SK-N-SH (cell line): ENCODE data around the gene FBF1. TPM values are rescaled to one million over a fixed set of nuclear protein-coding genes. Genes with fewer than 3 reads are reported as not detected.
"Not testable (repeated sequence)": the region's sequence is repeated elsewhere in the genome, so short reads cannot be mapped to it uniquely, and the experiment has no call there.

Experiments
- CTCF ChIA-PET: fragments of 300-600, 350-600 bp; formaldehyde crosslinking; extraction: SDS; loops from one replicate; lab custom pipeline; 2021; lab: Yijun Ruan, JAX
- POLR2A ChIA-PET: fragments of 350-600 bp; sonication (Branson Sonifier 250); formaldehyde crosslinking; extraction: SDS; loops from one replicate; lab custom pipeline; 2020; ENCODE audit warnings: antibody characterized with exemption, inconsistent platforms; lab: Yijun Ruan, JAX
- DNase-seq: peaks from one replicate; pipeline ENCODE4 v3.0.0; 2012
- H2AFZ ChIP-seq: fragments of 200-600 bp; sonication (generic); 2 replicates; pipeline ENCODE4 v1.8.1; 2016; ENCODE audit warnings: antibody characterized with exemption, mild to moderate bottlenecking, low read depth
- H3F3A ChIP-seq: fragments of 200-600 bp; sonication (generic); replicated peaks from 2 replicates; pipeline ENCODE3; 2016; ENCODE audit warnings: antibody characterized with exemption, mild to moderate bottlenecking; ENCODE audit not compliant: insufficient read depth
- H3K27ac ChIP-seq, 2 experiments: fragments of 200-500 bp in 1 of 2; fragments of 200-600 bp in 1 of 2; sonication (Bioruptor generic) in 1 of 2; sonication (generic), shearing (Covaris generic) in 1 of 2; 2 replicates each; pipeline versions ENCODE4 v1.5.1 to v1.6.1; 2014 to 2016; ENCODE audit warnings: low read depth in 2 of 2, inconsistent platforms in 1 of 2, low read length in 1 of 2, mild to moderate bottlenecking in 1 of 2, mixed read lengths in 1 of 2
- H3K27me3 ChIP-seq: fragments of 200-600 bp; sonication (generic), shearing (Covaris generic); 2 replicates; pipeline ENCODE4 v1.6.1; 2016; ENCODE audit warnings: mixed run types; ENCODE audit not compliant: insufficient read depth
- H3K36me3 ChIP-seq, 2 experiments: fragments of 200-500 bp in 1 of 2; fragments of 200-600 bp in 1 of 2; sonication (Bioruptor generic) in 1 of 2; sonication (generic) in 1 of 2; replicated peaks in 1 of 2; 2 replicates each; pipeline versions ENCODE3 to v1.5.1; 2014 to 2016; ENCODE audit warnings: low read length in 1 of 2, mild to moderate bottlenecking in 1 of 2; ENCODE audit not compliant: insufficient read depth in 2 of 2, control insufficient read depth in 1 of 2
- H3K4me1 ChIP-seq, 2 experiments: fragments of 200-500 bp in 1 of 2; fragments of 200-600 bp in 1 of 2; sonication (Bioruptor generic) in 1 of 2; sonication (generic), shearing (Covaris generic) in 1 of 2; 2 replicates each; pipeline versions ENCODE4 v1.5.1 to v1.6.1; 2014 to 2016; ENCODE audit warnings: low read depth in 1 of 2, low read length in 1 of 2, mixed run types in 1 of 2; ENCODE audit not compliant: insufficient read depth in 2 of 2, control insufficient read depth in 1 of 2
- H3K4me2 ChIP-seq: fragments of 200-600 bp; sonication (generic), shearing (Covaris generic); 2 replicates; pipeline ENCODE4 v1.6.1; 2017; ENCODE audit warnings: mixed run types
- H3K4me3 ChIP-seq, 2 experiments: fragments of 200-500 bp in 1 of 2; fragments of 200-600 bp in 1 of 2; sonication (Bioruptor generic) in 1 of 2; sonication (generic), shearing (Covaris generic) in 1 of 2; 2 replicates each; pipeline versions ENCODE4 v1.5.1 to v1.8.1; 2014 to 2016; ENCODE audit warnings: low read depth in 2 of 2, inconsistent platforms in 1 of 2, low read length in 1 of 2, mild to moderate bottlenecking in 1 of 2, mixed read lengths in 1 of 2, moderate library complexity in 1 of 2
- H3K79me2 ChIP-seq: fragments of 200-600 bp; sonication (generic); 2 replicates; pipeline ENCODE4 v1.8.1; 2017; ENCODE audit warnings: mild to moderate bottlenecking; ENCODE audit not compliant: insufficient read depth
- H3K9ac ChIP-seq: fragments of 200-600 bp; sonication (generic); 2 replicates; pipeline ENCODE4 v1.6.1; 2017; ENCODE audit warnings: mixed run types
- H3K9me2 ChIP-seq: fragments of 200-600 bp; sonication (generic); 2 replicates; pipeline ENCODE4 v1.6.1; 2017; ENCODE audit warnings: mixed run types
- H3K9me3 ChIP-seq: fragments of 200-600 bp; sonication (generic); 2 replicates; pipeline ENCODE4 v1.6.1; 2017; ENCODE audit warnings: mixed run types, mild to moderate bottlenecking, moderate library complexity
- H4K20me1 ChIP-seq: fragments of 200-600 bp; sonication (generic); 2 replicates; pipeline ENCODE4 v1.6.1; 2017; ENCODE audit warnings: mild to moderate bottlenecking, mixed run types; ENCODE audit not compliant: insufficient read depth
- EP300 ChIP-seq, 2 experiments: IDR thresholded peaks; 2 replicates each; pipeline versions ENCODE4 v1.4.0 to v1.6.1; 2012; ENCODE audit warnings: borderline replicate concordance in 1 of 2, low read depth in 1 of 2, low read length in 1 of 2
- EZH2phosphoT487 ChIP-seq: fragments of 200-600 bp; sonication (generic); IDR thresholded peaks from 2 replicates; pipeline ENCODE4 v1.6.1; 2017; ENCODE audit warnings: low read depth, mixed run types, mild to moderate bottlenecking, antibody characterized with exemption, moderate library complexity, borderline replicate concordance
- FOXJ3 ChIP-seq: sonication (generic); formaldehyde crosslinking; IDR thresholded peaks from 2 replicates; pipeline ENCODE4 v1.5.1; 2020; ENCODE audit warnings: mild to moderate bottlenecking, missing genetic modification reagents
- GATA2 ChIP-seq: sonication (generic); formaldehyde crosslinking; IDR thresholded peaks from 2 replicates; pipeline ENCODE4 v1.5.0; 2020; ENCODE audit warnings: mild to moderate bottlenecking, missing genetic modification reagents
- SMC3 ChIP-seq: IDR thresholded peaks from 2 replicates; pipeline ENCODE4 v1.6.1; 2012; ENCODE audit warnings: low read depth, low read length, improper control_type of control experiment
- TEAD4 ChIP-seq: IDR thresholded peaks from 2 replicates; pipeline ENCODE4 v1.4.0; 2012; ENCODE audit warnings: mild to moderate bottlenecking, borderline replicate concordance; ENCODE audit not compliant: insufficient read depth
- YY1 ChIP-seq: IDR thresholded peaks from 2 replicates; pipeline ENCODE4 v1.4.0; 2012; ENCODE audit warnings: low read depth, mild to moderate bottlenecking
- WGBS: methylation state at CpG from one replicate; pipeline ENCODE4 v1.1.6; 2017; ENCODE audit warnings: low lambda C conversion rate; 5-methylcytosine and 5-hydroxymethylcytosine counted together
- polyA plus RNA-seq, 3 experiments: library from polyadenylated mRNA; depleted of rRNA; stranded (reverse); fragments of >200 nt; gene quantifications; 2 replicates each; pipeline ENCODE4 v1.2.3, GENCODE V29; 2012
- TF ChIP-seq, protein P1 (sequence below): IDR thresholded peaks from 2 replicates; pipeline ENCODE4 v1.4.0; 2012; ENCODE audit warnings: low read depth
- TF ChIP-seq, protein P2 (sequence below): fragments of 150-350 bp; IDR thresholded peaks from 2 replicates; pipeline ENCODE4 v1.6.1; 2017; ENCODE audit warnings: antibody characterized with exemption, low read length, low read depth, borderline replicate concordance

The FBF1 gene
- polyA plus RNA-seq, 1 of the 3 experiments (the other 2 are of a cell fraction): 19.0 TPM

DNA sequence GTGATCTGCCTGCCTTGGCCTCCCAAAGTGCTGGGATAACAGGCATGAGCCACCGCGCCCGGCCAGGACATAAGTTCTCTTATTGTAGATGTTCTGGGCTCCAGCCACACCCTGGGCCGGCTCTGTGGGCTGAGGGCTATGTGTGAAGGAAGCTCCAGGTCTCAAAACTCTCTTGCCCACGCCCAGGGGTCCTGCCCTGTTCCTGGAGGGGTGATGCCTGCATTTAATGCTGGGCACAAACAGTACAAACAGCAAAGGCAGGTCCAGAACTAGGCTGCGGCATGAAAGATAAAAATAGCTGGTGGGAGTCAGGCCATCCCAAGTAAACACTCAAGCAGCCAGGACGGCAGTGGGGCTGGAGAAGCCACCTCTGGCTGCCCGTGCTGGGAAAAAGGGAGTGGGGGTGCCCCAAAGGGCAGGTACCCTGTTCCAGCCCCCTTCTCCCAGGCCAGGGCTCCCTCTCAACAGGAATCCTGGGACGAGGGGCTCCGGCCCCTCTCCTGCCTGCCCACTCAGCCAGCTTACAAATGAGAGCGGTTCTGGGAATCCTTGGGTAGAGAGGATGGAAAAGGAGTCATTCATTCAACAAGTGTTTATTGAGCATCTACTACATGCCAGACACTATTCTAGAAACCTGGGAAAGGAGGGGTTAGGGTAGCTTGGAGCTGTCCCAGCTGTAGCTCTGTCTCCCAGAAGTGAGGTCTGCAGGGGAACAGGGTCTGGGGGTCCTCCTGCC lies 67.1 kb downstream of the FBF1 start:
- Histone ChIP-seq H3K4me3 (no peak overlapping the region), H2AFZ (no peak overlapping the region), H3K79me2 (no peaks in the 10 kb centered on the region), H3F3A (peaks cover 21% of the 10 kb centered on the region), H3K36me3 (no peaks in the 10 kb centered on the region), H3K4me1 (peaks cover 32 to 36% of the 10 kb centered on the region in 2 experiments; a peak in 3 of 4 replicates), H4K20me1 (no peaks in the 10 kb centered on the region; the same call in 1 of the 2 replicates), H3K27me3 (no peaks in the 10 kb centered on the region), H3K27ac (no peak overlapping the region), H3K4me2 (no peak overlapping the region), H3K9me2 (no peaks in the 10 kb centered on the region), H3K9me3 (no peaks in the 10 kb centered on the region), H3K9ac (no peak overlapping the region)
- TF ChIP-seq FOXJ3 (CRISPR knock-in tag) (no peak), TEAD4 (no peak), EZH2phosphoT487 (no peak), GATA2 (no peak), YY1 (no peak)
- TF ChIP-seq, protein P1, sequence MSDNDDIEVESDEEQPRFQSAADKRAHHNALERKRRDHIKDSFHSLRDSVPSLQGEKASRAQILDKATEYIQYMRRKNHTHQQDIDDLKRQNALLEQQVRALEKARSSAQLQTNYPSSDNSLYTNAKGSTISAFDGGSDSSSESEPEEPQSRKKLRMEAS: no peak
- TF ChIP-seq, protein P2, sequence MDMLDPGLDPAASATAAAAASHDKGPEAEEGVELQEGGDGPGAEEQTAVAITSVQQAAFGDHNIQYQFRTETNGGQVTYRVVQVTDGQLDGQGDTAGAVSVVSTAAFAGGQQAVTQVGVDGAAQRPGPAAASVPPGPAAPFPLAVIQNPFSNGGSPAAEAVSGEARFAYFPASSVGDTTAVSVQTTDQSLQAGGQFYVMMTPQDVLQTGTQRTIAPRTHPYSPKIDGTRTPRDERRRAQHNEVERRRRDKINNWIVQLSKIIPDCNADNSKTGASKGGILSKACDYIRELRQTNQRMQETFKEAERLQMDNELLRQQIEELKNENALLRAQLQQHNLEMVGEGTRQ: no peak
- ChIA-PET CTCF (interaction anchor here (0.7 to 15.4 kb wide), 10 partner anchors 13 to 131 kb away, joined by 3 to 214 read pairs (median 5); partner anchors contain the start of genes GALK1, TRIM65 and WBP2), POLR2A (interaction anchor here (1.6 kb wide), 2 partner anchors 22 to 105 kb away, joined by 5 read pairs; partner anchors contain the start of genes ACOX1 and TEN1)
- peak; percentile 32 for DNase-seq
- 91% methylated on average over 11 of the region's 11 CpGs for WGBS

DNA sequence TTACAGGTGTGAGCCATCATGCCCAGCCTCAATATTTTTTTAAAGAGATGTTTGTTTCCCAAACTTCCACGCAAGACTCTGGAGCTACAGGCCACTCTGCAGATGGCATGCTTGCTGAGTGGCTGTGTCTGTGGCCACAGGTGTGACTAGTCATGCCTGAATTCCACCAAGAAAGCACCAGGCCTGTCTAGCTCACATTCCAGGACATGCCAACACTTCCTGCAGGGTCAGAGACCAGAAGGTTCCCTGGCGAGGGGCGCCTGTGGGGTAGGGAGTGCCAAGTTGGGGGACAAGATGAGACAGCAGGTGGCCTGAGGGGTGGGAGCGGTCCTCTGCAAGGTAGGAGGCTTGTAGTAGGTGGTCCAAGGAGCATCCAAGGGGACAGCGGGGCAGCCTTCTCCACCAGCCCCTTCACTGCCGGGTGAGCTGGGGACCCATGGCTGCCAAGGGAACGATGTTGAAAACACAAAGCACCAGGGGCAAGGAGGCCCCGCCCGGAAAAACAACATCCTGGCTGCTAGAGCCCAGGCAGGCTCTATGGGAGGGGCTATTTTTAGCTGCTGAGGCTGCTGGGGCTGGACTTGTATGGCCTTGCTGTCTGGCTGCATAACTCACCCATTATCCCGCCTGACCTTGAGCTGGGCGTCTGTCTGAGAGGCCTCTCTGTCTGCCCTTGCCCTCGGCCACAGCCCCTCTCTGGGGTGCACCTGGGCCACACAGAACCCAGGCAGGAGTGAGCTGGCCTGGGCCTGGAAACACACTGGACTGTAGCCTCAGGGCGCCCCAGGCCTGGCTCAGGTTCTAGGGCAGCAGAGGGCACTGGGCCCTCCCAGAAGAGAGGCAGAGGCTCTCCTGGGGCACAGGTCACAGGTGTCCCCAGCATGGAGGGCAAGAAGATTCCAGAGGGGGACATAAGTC lies 68.1 kb downstream of the FBF1 start:
- peak overlapping the region; percentile 41 for H3K4me2 ChIP-seq
- no peaks in the 10 kb centered on the region for H3K36me3 ChIP-seq
- DNase-seq: peak; percentile 52
- peaks cover 32 to 33% of the 10 kb centered on the region in 2 experiments; a peak in 3 of 4 replicates for H3K4me1 ChIP-seq
- ChIA-PET POLR2A (interaction anchor here (0.7 to 1.6 kb wide), 5 partner anchors 23 to 211 kb away, joined by 3 to 5 read pairs (median 3); partner anchors contain the start of genes ACOX1 and TEN1), CTCF (interaction anchor here (0.7 to 15.4 kb wide), 9 partner anchors 10 to 108 kb away, joined by 3 to 214 read pairs (median 4); partner anchors contain the start of genes GALK1, TRIM65 and WBP2)
- no peaks in the 10 kb centered on the region for H3K27me3 ChIP-seq
- H3K79me2 ChIP-seq: no peaks in the 10 kb centered on the region
- peaks cover 21% of the 10 kb centered on the region for H3F3A ChIP-seq
- H3K9ac ChIP-seq: peak overlapping the region; percentile 29; the same call in 1 of the 2 replicates
- peak overlapping the region in 1 of 2 experiments; percentile 48; a peak in 2 of 4 replicates for H3K27ac ChIP-seq
- TF ChIP-seq EP300 (IDR thresholded peaks at IDR 0.05; ENCODE audit: borderline replicate concordance in 1 of 2, low read depth in 1 of 2, low read length in 1 of 2) (no peak), SMC3 (no peak)
- no peaks in the 10 kb centered on the region for H3K9me2 ChIP-seq
- H2AFZ ChIP-seq: peak overlapping the region; percentile 61; the same call in 1 of the 2 replicates
- 69% methylated on average over 12 of the region's 13 CpGs for WGBS
- no peaks in the 10 kb centered on the region; the same call in 1 of the 2 replicates for H4K20me1 ChIP-seq
- no peaks in the 10 kb centered on the region for H3K9me3 ChIP-seq
- no peak overlapping the region for H3K4me3 ChIP-seq

DNA sequence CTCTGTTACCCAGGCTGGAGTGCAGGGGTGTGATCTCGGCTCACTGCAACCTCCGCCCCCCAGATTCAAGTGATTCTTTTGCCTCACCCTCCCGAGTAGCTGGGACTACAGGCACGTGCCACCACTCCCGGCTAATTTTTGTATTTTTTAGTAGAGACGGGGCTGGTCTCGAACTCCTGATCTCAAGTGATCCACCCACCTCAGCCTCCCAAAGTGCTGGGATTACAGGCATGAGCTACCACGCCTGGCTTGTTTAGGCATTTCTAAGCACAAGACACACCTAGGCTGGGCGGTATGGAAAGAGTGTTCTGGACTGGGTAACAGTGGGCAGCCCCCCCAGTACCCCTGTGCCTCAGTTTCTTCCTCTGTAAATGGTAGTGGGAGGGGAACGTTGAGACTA lies 70.6 kb downstream of the FBF1 start:
- H3K79me2 ChIP-seq, H3K4me2 ChIP-seq, H3K27me3 ChIP-seq, H3K9ac ChIP-seq, H2AFZ ChIP-seq, DNase-seq, H3K9me3 ChIP-seq, H3K9me2 ChIP-seq, POLR2A ChIA-PET, H4K20me1 ChIP-seq, H3K36me3 ChIP-seq, H3K27ac ChIP-seq, H3K4me3 ChIP-seq, H3F3A ChIP-seq: not testable (repeated sequence)
- 85% methylated on average over 10 of the region's 10 CpGs for WGBS
- CTCF ChIA-PET: interaction anchor here (1.1 to 15.4 kb wide), 4 partner anchors 9 to 26 kb away, joined by 5 to 214 read pairs (median 24); partner anchors contain the start of genes TRIM65 and WBP2
- H3K4me1 ChIP-seq: peaks cover 8 to 13% of the 10 kb centered on the region in 2 experiments; a peak in 3 of 4 replicates
